GM19025 (cell line): ENCODE results near the gene HLA-DMA.

Experiments used
- ATAC-seq: cut with Tn5 transposase; IDR thresholded peaks from one replicate; pipeline ENCODE4 v1.9.1; 2021; ENCODE audit warnings: mild to moderate bottlenecking, low read depth, moderate library complexity; ENCODE audit not compliant: unreplicated experiment

HLA-DMA gene

DNA sequence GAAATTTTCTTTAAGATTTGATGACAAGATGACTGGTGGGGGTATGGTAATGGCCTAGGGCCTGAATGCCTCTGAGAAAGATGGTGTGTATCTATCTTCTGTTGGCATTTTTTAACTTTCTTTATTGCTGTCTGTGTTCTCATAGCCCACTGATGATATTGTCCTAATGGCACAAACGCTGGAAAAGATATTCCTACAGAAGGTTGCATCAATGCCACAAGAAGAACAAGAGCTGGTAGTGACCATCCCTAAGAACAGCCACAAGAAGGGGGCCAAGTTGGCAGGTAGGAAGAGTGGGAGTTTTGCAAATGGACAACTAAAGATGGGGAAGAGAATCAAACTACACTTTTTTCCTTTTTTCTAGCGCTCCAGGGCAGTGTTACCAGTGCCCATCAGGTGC lies 23.0 kb upstream of the HLA-DMA start:
- ATAC-seq = no peak

DNA sequence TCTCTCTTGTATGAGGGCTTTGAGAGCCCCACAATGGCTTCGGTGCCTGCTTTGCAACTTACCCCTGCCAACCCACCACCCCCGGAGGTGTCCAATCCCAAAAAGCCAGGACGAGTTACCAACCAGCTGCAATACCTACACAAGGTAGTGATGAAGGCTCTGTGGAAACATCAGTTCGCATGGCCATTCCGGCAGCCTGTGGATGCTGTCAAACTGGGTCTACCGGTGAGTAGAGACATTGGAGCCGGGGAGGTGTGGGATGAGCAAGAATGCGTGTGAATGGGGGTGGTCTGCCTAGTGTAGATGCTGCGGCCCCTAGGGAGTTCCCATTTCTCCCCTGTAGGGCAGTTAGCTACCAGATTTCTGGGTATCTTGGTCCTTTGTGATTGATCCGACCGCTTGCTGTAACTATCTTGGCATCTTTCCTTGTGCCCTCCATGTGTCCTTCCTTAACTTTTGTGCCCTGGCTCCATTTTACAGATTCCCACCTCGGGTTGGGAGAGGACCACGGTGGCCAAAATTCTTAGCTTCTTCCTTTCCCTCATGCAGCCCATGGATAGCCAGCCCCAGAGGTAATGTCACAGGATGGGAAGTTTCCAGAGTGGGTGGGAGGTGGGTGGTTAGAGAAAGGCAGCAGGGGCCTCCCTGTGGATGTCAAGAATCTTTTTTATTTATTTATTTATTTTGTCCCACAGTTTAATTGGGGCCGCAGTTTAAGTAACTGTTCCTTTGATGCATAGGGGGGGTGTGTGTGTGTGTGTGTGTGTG lies 21.8 kb upstream of the HLA-DMA start:
- ATAC-seq = no peak

DNA sequence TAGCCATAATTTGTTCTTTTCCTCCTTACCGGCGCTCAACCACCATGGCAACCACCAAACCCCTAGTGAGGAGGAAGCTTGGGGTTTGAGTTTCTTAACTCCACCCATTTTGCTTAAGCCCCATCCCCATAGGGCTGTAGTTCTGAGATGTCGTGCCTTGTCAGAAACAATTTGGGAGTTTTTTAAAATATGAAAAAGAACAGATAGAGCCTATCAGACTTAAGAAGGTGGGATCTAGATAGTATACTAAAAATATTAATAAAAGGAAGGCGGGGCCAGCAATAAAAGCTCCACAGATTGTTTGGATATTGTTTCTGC lies 21.1 kb upstream of the HLA-DMA start:
- ATAC-seq = no peak

DNA sequence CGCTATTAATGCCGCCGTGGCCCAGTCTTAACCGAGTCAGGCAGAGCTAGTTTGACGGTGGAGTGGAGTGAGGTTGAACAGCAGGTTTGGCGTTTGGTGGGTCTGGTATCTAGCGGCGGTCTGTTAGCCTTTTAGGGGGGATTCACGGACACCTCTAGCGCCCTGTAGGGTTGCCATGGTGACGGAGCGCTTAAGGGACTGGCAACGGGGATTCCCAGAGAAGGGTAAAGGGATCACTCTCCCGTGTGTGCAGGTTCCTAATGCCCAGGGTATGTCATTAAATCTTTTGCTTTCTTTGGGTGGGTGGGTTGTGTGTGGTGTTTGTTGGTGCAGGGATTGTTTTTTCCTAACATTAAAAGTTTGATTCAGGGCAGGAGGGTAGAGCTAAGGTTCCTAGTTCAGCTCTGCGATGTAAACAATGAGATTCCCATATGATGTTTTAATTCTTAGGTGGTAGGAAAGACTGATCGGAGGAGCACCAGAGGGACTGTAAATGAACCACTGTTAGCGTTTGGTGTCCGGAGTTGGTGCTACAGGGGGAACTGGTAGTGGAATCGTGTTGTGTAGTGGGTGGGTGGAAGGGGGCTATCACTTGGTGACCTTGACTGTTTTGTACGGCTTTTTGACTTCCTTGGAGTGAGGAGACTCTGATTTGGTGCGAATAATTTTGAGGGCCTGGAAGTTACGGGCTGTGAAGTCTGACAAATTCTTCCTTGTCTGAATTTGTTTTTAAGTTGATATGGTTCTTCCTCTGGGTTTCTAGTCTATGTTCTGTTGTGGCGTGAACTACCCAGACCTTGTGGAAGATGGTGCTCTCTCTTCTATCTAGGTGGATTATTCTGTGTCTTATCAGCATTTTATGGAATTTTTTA lies 20.5 kb upstream of the HLA-DMA start:
- ATAC-seq = no peak

DNA sequence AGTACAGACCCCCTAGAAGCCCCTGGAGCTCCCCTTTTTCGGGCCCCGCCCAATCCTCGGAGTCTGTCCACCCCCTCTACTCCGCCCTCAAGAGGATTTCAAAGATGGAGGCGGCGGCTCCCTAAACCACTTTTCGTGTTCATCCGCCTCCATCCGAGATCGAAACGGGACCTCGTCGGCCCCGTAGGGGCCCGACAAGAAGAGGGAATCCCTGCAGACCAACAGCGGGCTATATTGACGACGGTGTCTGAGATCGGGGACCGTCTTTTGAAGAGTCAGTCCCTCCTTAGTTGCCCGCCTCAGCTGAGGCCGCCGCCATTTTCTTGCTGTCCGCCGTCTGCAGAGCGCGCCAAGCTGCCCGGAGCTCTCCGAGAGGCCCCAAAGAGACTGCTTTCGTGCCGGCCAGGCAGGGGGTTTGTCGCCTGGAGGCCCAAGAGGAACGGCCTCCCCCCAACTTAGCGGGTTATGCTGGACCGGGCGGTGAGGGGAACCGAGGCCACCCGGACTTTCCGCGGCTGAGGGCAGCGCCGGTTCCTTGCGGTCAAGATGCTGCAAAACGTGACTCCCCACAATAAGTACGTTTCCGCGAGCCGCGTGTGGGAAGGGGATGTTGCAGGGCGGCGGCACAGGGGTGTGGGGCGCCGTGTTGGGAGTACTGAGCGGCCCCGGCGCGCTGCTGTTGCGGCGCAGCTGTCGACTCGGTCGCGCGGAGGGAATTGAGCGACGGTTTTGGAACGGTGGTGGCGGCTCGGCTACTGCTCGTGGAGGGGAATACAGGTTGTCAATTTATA lies 19.7 kb upstream of the HLA-DMA start:
- no peak for ATAC-seq

DNA sequence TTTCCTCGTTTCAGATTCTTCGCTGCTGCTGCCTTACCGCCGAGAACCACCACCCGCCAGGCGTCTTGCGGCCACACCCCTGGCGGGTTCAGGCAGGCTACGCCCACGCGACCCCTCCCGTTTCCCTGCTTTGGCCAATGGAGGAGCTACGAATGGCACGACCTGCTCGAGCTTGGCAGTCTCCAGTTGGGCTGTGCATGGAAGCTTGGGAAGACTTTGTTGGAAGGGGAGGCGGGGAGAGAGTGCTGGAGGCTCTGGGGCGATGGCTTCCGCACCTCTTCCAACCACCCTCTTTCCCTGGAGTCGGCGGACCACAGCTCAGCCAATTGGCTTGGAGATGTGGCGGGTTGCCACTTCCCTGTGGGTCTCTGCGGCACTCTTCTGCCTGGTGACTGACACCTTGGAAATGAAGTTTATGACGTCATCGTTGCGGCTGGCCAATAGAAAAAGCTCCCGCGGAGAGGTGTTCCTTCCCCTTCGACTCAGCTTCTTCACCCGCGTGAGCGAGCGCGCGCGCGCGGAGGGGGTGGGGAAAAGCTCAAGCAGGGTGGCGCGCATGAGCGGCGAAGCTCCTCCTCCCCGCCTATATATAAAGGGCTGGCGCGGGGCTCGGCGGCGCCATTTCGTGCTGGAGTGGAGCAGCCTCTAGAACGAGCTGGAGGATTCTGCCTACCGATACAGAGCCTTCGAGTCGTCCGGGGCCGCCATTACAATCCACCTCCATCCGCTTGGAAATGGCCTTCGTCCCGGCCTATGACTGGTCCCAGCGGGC lies 18.9 kb upstream of the HLA-DMA start:
- ATAC-seq = peak; percentile 40

DNA sequence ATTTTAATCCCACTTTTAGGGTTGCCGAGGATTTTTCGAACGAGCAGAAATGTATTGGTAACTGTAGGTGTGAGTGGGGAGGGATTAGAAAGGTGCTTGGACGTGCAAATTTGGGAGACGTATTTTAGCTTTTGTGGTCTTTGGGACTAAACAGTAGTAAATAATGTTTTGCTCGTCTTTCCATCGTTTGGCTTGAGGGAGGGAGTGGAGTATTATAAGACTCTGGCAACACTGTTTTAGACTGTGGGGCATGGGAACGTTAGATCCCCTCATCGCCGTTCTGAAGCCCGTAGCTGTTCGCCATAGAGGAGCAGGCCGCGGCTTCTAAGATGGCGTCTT lies 18.3 kb upstream of the HLA-DMA start:
- no peak for ATAC-seq

DNA sequence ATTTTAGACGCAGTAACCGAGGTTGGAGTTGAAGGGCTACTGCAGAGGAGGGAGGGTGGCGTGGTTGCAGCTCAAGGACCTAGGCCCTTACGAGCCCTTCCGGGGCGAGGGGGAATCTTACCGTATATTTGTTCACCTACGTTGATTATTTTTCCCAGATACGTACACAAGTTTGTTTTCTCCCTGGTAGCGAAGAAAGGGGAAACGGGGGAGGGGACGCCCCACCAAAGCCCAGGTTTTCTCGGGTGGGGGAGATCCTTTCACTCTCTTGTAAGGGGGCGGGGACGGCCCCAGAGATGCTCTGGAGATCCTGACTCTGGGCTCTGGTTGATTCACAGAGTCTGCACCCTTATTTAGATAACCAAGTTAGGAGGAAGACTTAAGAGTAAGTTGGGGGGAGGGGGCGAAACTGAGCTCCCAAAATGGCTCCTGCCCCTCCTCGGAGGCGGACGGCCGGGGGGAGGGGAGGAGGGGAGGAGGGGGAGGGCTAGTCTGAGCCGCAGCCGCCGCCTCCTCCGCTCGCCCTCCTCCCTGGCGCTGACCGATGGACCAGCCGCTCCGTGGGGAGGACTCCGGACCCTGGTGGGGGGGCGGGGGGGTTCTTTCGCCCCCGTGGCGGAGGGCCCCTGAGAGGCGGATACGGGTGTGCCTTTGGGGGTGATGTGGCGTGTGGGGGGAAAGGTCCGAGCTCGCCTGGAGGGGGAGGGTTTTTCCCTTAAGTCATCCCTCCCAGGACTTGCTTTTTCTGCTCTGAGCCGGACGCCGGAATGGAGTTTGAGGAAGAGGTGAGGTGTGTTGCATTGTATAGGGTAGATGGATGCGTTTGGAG lies 17.7 kb upstream of the HLA-DMA start:
- no peak for ATAC-seq

DNA sequence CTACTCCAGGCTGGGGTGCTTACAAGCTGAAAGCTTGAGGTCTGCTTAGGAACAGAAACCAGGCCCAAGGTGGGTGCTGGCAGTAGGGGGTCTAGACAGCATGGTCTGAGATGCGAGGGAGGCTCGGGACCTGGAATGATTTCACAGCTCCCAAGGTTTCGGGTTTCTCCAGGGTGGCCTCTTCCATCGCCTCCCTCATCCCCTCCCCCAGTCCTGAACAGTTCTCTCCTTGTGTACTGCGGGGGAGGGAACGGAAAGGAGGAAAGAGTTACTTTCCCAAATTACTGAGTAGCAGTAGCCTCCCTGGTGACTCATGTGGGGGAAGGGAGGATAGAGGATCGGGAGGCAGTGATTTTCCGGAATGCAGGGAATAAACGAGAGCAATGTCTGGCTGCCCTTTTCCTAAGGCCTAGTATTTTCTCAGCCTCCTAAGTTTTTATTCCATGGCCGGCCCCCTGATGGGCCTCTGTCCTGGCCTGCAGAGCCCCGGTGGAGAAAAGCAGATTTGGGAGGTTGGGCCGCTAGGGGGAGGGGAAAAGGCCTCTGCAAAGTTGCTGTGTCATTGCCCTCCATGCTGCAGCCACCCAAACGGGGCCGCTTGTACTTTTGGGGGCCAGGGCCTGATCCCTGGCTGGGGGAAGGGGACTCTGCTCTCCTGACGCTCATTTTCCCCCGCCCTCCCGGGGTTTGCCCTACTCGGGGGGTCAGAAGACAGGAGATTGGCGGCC lies 17.0 kb upstream of the HLA-DMA start:
- ATAC-seq = no peak

DNA sequence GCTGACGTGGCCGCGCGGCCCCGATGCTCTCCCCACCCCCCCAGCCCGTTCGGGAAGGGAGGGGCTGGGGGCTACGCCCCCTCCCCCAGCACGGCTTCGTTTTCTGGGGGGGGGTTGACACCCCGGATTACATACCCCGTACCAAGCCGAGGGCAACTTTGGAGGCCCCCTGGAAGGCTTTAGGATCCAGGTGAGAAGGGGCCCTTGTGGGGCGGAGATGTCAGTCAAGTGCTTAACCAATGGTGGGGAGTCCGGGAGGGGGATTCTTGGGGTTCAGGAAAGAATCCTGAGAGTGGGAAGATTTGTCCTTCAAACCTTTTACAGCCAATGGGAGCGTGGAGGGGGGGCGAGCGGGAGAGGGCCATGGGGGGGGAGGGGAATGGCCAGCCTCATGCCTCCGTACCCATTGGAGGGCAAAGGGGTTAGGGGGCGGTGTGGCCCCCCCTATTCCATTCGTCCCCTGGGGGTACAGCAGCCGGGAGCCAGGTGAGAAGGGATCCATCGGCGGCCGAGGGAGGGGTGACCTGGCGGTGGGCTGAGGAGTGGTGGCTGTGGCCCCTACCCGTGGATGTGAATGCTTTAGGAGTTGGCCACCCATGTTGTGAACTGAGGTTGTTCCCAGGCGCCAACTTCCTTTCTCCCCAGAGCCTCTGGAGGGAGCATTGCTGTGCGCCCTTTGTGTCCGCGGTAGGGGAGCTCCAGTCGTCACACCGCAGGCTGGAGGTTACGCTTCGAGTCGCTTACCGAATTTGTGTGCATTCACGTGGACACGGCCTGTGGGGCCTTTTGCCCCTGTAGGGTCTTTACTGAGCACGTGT lies 16.2 kb upstream of the HLA-DMA start:
- no peak for ATAC-seq

DNA sequence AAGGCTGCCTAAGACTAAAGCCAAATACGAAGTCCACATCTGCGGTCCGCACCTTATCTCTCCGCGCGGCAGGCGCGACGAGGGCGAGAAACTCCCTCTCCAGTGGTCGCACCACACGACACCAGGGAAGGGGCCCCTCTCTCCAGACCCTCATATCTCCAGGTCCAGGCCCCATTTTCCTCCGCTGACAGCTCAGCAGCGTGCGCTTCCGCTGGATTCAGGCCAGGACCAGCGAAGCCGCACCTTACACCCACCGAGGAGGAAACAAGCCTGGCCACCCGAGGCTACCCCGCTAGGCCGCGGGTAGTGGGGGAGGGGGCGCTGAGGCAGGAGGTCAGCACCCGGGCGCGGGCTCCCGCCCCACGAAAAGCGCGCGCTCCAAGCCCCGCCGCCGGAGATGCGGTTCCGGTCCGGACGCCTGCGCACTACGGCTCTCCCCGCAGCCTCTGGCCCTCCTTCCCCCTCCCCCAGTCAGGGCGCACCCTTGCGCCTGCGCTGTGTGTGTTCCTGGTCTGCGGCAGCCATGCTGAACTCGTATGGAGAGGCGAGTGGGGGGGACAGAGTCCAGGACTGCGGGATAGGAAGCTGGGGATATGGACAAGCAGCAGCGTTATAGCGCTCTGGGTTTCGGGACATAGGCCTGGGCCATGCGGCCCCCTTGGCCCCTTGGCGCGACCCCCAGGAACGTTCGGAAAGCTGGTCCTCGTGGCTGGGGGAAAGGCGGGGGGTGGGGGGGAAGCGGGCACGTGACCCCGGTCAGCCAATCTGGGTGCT lies 15.4 kb upstream of the HLA-DMA start, which contains the start of gene BRD2:
Gene BRD2, plus strand, starts transcription at position 502 of the 774 bp plus-strand sequence. CDS start 4,305 bp downstream, outside the sequence.
- peak; percentile 26 for ATAC-seq

DNA sequence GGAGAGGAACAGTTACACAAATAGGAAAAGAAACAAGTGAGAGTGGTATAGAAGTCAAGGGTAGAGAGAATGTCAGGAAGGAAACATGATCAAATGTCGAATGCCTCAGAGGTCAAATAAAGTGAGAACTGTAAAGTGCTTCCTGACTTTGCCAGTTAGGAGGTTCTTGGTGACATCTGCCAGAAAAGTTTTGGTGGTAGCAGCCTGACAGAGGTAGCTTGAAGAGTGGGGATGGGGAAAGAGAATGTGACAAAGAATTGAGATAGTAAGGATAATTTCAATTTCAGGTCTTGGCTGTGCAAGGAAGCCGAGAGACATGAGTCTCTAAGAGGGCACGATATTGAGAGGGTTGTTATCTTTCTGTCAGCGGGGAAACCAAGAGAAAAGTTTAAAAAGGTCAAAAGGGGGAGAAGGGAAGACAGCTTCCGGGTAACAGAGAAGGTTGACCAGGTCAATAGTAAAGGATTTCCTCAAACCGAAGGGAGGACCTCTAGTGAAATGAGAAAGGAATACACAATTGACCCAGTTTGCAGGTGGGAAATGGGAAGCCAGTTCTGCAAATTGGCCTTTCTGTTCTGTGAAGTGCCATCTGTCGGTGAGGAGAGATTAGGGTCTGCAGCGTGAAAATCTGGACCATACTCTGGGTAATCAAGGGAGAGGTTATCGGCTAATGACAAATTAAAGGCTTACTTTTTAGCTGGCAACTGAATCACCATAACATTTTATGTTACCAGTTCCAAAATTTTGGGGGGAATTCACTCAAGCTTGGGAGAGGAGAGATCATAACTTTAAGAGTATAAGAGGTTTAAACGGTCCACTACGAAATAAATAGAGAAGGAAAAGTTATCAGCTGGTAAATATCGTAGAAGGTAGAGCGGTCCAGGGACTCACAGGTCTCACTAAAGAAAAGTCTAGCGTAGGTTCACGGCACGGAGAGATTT lies 14.5 kb upstream of the HLA-DMA start:
- ATAC-seq = no peak

DNA sequence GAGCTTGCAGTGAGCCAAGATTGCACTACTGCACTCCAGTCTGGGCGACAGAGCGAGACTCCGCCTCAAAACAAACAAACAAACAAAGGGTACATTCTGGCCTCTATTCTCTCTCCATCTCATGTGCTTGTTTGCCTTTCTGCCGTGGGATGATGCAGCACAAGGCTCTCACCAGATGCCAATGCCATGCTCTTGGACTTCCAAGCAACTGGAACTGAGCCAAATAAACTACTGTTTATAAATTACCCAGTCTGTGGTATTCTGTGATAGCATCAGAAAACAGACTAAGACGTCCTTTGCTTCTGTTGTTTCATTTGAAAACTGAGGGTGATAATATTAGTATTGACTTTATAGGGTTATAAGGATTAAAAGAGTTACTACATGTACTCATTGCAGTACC lies 11.9 kb upstream of the HLA-DMA start:
- ATAC-seq = no peak

DNA sequence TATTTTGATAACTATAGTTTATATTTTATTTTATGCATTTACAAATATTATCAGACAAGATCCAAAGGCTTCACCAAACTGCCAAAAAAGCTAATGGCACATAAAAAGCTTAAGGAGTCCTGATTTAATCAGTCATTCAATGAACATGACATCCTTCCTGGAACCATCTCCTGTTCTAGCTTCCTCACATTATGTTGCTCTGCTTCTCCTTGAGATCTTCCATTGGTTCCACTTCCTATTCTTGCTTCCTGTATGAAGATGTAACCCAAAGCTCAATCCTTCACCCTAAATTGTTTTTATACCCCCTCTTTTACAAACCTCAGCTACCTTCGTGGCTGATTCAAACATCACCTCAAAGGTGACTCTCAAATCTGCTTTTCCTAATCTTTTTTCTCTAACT lies 11.0 kb upstream of the HLA-DMA start:
- no peak for ATAC-seq

DNA sequence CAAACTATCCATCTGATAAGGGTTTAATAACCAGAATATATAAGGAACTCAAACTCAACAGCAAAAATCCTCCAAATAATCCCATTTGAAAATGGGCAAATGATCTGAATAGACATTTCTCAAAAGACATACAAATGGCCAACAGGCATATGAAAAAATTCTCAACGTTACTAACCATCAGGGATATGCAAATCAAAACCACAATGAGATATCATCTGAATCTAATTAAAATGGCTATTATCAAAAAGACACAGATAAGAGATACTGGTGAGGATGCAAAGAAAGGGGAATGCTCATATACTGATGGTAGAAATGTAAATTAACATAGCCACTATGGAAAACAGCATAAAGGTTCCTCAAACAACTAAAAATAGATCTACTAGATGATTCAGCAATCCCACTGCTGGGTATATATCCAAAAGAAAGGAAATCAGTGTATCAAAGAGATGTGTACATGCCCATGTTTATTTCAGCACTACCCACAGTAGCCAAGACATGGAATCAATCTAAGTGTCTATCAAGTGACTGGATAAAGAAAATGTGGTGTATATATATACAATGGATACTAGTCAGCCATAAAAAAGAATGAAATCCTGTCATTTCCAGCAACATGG lies 9.4 kb upstream of the HLA-DMA start:
- no peak for ATAC-seq

DNA sequence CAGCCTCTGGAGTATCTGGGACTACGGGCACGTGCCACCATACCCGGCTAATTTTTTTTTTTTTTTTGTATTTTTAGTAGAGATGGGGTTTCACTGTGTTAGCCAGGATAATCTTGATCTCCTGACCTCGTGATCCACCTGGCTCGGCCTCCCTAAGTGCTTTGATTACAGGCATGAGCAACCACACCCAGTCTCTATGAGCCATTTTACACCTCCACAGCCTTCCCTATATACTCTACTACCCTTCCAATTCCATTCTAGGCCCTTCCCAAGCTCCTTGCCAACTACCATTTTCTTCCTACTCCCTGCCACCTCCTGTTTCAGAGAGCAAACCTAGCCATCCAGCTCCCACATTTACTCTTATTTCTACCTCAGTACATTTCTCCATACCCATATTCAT lies 7.7 kb upstream of the HLA-DMA start:
- no peak for ATAC-seq
